BLaER1 treated with 17β-estradiol and CSF1 and Interleukin-3, amounts not matched to agents 10 nM and 100 nM (cell line): ENCODE results near the gene CACNA1F.

Experiments
- H3K27ac ChIP-seq, 11 experiments: shearing (Covaris generic); formaldehyde crosslinking; 2 replicates each; pipeline ENCODE4 v1.8.1; 2022
- H3K27me3 ChIP-seq, 11 experiments: shearing (Covaris generic); formaldehyde crosslinking; 2 replicates each; pipeline ENCODE4 v1.8.1; 2022
- H3K36me3 ChIP-seq, 11 experiments: shearing (Covaris generic); formaldehyde crosslinking; 2 replicates each; pipeline ENCODE4 v1.8.1; 2022
- H3K4me1 ChIP-seq, 10 experiments: shearing (Covaris generic); formaldehyde crosslinking; 2 replicates each; pipeline ENCODE4 v1.8.1; 2022
- H3K4me2 ChIP-seq, 11 experiments: shearing (Covaris generic); formaldehyde crosslinking; 2 replicates each; pipeline ENCODE4 v1.8.1; 2022
- H3K4me3 ChIP-seq, 10 experiments: shearing (Covaris generic); formaldehyde crosslinking; 2 replicates each; pipeline ENCODE4 v1.8.1; 2022
- H3K9ac ChIP-seq, 11 experiments: shearing (Covaris generic); formaldehyde crosslinking; 2 replicates each; pipeline ENCODE4 v1.8.1; 2022
- H3K9me3 ChIP-seq, 11 experiments: shearing (Covaris generic); formaldehyde crosslinking; replicated peaks in 1 of 11; 2 replicates each; pipeline ENCODE4 v1.8.1; 2022
- H4K20me1 ChIP-seq, 11 experiments: shearing (Covaris generic); formaldehyde crosslinking; 2 replicates each; pipeline ENCODE4 v1.8.1; 2022
- Cebpa-rat ChIP-seq, 11 experiments: shearing (Covaris generic); IDR thresholded peaks; 2 replicates each; pipeline ENCODE4 v1.8.1; 2022

CACNA1F gene

DNA sequence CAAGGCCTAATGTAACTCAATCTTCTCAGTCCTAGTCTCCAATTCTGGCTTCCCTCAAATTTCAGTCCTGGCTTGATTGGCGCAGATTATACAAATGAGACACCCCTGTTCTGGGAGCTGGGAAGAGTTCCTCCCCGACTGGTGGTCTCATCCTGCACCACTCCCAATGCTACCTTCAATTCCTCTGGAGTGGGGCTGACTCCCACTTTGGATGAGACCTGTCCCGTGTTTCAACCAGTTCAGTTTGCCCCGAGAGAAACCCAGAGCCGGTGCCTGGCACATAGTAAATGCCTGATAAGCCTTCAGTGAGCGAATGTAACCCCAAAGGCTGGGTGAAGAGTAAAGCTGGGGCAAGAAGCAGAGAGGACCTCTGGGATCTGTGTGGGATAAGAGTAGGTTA is 29.1 kb downstream of the CACNA1F start:
- peaks cover 25 to 74% (median 55%) of the 10 kb centered on the region in 11 experiments for H3K27me3 ChIP-seq
- no peak overlapping the region for H3K4me2 ChIP-seq
- H4K20me1 ChIP-seq = peaks cover 0 to 16% (median 0%) of the 10 kb centered on the region in 11 experiments; a peak in 3 of 22 replicates
- TF ChIP-seq Cebpa-rat (IDR thresholded peaks at IDR 0.05) = no peak
- H3K4me1 ChIP-seq = peaks cover 0 to 15% (median 6%) of the 10 kb centered on the region in 10 experiments; a peak in 12 of 20 replicates
- H3K36me3 ChIP-seq = no peaks in the 10 kb centered on the region
- H3K9me3 ChIP-seq = no peaks in the 10 kb centered on the region
- no peak overlapping the region for H3K4me3 ChIP-seq
- H3K27ac ChIP-seq = no peak overlapping the region
- no peak overlapping the region for H3K9ac ChIP-seq

DNA sequence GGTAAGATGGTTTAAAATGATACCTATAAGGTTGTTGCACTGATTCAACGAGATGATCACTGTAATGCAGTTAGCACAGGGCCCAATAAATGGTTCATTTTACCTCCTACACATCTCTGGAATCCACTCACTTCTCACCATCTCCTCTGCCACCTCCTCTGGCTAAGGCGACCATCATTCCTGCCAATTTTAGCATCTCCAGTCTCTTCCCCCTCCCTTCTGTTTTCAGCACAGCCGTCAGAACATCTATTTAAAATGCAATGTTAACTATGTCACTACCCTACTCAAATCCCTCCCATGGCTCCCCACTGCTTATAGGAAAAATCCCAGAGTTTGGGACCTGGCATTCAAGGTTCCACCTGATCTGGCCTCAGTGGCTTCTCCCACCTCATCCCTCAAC is 29.6 kb downstream of the CACNA1F start:
- Histone ChIP-seq H4K20me1 (peaks cover 0 to 16% (median 0%) of the 10 kb centered on the region in 11 experiments; a peak in 3 of 22 replicates), H3K4me1 (peaks cover 0 to 18% (median 6%) of the 10 kb centered on the region in 10 experiments; a peak in 12 of 20 replicates), H3K36me3 (no peaks in the 10 kb centered on the region), H3K4me3 (no peak overlapping the region), H3K9me3 (no peaks in the 10 kb centered on the region), H3K9ac (no peak overlapping the region), H3K4me2 (no peak overlapping the region), H3K27ac (no peak overlapping the region), H3K27me3 (peaks cover 30 to 74% (median 55%) of the 10 kb centered on the region in 11 experiments)
- TF ChIP-seq Cebpa-rat (IDR thresholded peaks at IDR 0.05) = no peak

DNA sequence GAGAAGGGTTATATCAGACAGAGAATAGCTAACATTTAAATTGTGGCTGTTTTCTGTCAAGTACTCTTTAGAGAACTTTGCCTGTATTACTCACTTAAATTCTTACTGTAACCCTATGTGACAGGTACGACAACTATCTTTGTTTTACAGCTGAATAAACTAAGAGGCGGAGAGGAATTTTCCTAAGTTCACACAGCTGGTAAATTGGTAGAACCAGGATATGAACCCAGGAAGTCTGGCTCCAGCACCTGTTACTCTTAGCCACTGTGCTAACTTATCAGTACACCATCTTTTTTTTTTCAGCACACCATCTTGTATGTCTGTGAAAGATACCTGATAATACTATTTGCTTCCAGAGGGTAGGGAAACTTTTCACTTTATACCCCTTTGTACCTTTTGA is 31.1 kb downstream of the CACNA1F start:
- Histone ChIP-seq H3K27ac (no peak overlapping the region), H3K9ac (no peak overlapping the region), H3K4me1 (peaks cover 0 to 18% (median 6%) of the 10 kb centered on the region in 10 experiments; a peak in 12 of 20 replicates), H3K4me3 (no peak overlapping the region), H4K20me1 (peaks cover 0 to 24% (median 0%) of the 10 kb centered on the region in 11 experiments; a peak in 5 of 22 replicates), H3K36me3 (no peaks in the 10 kb centered on the region), H3K27me3 (peaks cover 43 to 86% (median 68%) of the 10 kb centered on the region in 11 experiments), H3K4me2 (no peak overlapping the region), H3K9me3 (no peaks in the 10 kb centered on the region)
- no peak for TF ChIP-seq Cebpa-rat (IDR thresholded peaks at IDR 0.05)

DNA sequence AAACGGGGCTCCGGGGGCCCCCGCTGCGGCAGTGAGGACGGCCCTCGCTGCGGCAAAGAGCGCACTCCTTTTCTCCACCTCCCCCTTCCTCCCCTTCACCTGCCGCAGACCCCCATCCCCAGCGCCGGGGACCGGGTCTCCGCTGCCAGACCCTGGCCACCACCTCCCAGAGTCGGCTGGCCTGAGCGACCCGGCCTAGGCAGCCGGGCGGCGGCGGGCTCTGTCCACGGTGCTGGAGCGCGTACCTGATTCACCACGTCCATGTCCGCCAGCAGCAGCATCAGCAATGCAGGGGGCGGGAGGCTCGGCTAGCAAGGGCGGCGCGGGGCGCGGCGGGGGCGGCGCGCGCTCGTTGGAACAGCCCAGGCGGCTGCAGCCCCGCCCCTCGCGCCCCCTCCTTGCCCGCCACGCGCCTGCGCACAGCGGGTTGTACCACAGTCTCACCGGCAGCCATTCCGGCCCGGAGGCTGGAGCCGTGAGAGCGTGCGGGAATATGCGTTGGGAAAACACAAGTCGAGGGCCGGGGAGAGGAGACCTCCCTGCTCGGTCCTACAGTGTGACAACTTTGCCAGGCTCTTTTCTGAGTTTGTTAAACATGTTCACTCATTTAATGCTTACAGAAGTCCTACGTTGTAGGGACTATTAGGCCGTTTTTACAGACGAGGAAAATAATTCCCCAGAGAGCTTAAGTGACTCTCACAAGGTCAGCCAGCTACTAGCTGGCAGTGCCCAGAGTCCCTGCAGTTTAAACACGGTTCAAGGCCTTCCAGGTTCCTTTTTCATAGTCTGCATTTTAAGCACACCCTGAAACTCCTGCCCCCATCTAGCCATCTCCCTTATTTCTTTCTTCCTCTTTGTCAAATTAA is 33.0 kb downstream of the CACNA1F start, which contains the start of gene SYP:
SYP (minus strand) TSS at position 288 of the 866 bp plus-strand sequence; CDS start at position 281, 7 bp downstream.
- H3K27me3 ChIP-seq = peaks cover 42 to 93% (median 80%) of the 10 kb centered on the region in 11 experiments
- TF ChIP-seq Cebpa-rat (IDR thresholded peaks at IDR 0.05) = no peak
- peak within 1 kb of the TSS; percentile 62 to 88 (median 72) for H3K4me2 ChIP-seq
- H3K4me3 ChIP-seq = peak within 1 kb of the TSS; percentile 38 to 62 (median 51)
- H3K9ac ChIP-seq = peak within 1 kb of the TSS; percentile 51 to 70 (median 62); a peak in 19 of 22 replicates
- H3K27ac ChIP-seq = peak within 1 kb of the TSS in 9 of 11 experiments; percentile 34 to 71 (median 53); a peak in 15 of 22 replicates
- peaks cover 0 to 34% (median 0%) of the 10 kb centered on the region in 11 experiments; a peak in 6 of 22 replicates for H4K20me1 ChIP-seq
- H3K4me1 ChIP-seq = peaks cover 0 to 18% (median 6%) of the 10 kb centered on the region in 10 experiments; a peak in 12 of 20 replicates
- no peaks in the 10 kb centered on the region for H3K36me3 ChIP-seq
- no peaks in the 10 kb centered on the region for H3K9me3 ChIP-seq

DNA sequence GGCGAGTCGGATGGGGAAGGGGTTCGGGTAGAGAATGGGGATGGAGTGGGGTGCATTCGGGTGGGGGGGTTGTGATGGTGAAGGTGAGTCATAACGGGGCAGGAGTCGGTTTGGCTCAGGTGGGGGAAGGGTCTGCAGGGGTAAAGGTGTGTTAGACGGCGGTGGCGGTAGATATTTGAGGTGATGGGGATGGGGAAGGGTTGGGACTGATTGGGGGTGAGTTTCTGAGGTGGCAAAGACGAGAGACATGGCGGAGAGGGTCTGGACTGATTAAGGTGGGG is 33.9 kb downstream of the CACNA1F start:
- no peaks in the 10 kb centered on the region for H3K9me3 ChIP-seq
- no peak for TF ChIP-seq Cebpa-rat (IDR thresholded peaks at IDR 0.05)
- H3K4me1 ChIP-seq = peaks cover 0 to 18% (median 6%) of the 10 kb centered on the region in 10 experiments; a peak in 12 of 20 replicates
- H3K4me3 ChIP-seq = peak overlapping the region in 1 of 10 experiments; percentile 53; a peak in 2 of 20 replicates
- no peak overlapping the region for H3K9ac ChIP-seq
- H3K27ac ChIP-seq = no peak overlapping the region
- H3K27me3 ChIP-seq = peaks cover 37 to 91% (median 74%) of the 10 kb centered on the region in 11 experiments
- no peaks in the 10 kb centered on the region for H3K36me3 ChIP-seq
- peaks cover 0 to 27% (median 0%) of the 10 kb centered on the region in 11 experiments; a peak in 5 of 22 replicates for H4K20me1 ChIP-seq
- H3K4me2 ChIP-seq = peak overlapping the region in 10 of 11 experiments; percentile 12 to 88 (median 72); a peak in 11 of 22 replicates

DNA sequence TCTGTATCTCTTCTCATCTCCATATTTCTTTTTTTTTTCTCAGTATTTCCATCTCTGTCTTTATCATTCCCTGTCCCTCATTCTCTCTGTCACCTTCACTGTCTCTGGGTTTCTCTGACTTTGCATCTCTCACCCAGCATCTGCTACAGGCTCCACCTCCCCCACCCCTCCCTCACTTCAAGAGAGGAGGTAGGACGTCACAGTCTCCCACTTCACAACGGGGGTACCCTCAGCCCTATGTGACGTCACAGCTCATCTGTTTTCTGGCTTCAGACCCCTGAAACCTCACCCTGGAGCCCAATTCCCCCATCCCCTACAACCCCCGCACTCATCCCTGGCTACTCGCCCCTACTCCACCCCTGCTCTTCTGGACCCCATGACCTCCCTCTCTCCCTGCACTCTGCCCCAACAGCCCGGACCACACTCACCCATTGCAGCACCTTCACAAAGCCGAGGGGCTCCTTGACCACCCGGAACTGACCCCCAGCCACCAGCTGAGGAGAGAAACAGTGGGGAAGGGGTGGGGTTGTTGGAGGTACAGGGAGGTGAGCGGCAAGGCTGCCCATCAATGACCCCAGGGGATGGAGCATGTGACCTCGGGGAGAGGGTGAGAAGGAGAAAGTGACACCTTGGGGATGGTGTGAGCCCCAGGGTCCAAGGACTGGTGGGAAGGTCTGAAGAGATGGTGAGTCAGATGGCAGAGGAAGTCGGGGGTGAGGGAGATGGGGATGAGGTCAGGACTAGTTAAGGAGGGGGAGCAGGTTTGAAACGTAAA is 34.4 kb downstream of the CACNA1F start:
- Histone ChIP-seq H3K4me1 (peaks cover 0 to 18% (median 6%) of the 10 kb centered on the region in 10 experiments; a peak in 12 of 20 replicates), H3K9me3 (no peaks in the 10 kb centered on the region), H4K20me1 (peaks cover 0 to 25% (median 0%) of the 10 kb centered on the region in 11 experiments; a peak in 5 of 22 replicates), H3K4me3 (no peak overlapping the region), H3K9ac (no peak overlapping the region), H3K27me3 (peaks cover 33 to 91% (median 69%) of the 10 kb centered on the region in 11 experiments), H3K36me3 (no peaks in the 10 kb centered on the region), H3K4me2 (peak overlapping the region in 5 of 11 experiments; percentile 12 to 82 (median 72); a peak in 5 of 22 replicates), H3K27ac (no peak overlapping the region)
- no peak for TF ChIP-seq Cebpa-rat (IDR thresholded peaks at IDR 0.05)

DNA sequence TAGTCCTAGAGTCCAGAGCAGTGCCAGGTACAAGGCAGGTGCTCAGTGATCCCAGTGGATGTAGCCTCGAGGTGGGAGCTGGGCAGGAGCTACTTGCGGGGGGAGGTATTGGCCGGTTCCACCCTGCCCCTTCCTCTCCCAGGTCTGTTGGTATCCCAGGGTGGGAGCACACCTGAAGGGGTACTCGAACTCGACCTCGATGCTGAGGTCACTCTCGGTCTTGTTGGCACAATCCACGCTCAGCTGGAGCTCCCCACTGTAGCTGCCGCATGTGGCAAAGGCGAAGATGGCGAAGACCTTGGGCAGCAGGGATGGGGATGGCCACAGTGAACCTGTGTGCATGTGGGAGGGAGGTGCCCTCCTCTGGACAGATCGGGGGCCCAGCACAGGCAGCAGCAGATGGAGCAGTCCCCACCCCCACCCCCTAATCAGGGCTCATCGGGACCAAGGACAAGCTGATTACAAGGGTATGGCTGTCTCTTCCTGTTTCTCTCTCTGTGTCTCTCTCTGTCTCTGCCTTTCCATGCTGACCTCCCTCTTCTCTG is 35.5 kb downstream of the CACNA1F start:
- peaks cover 30 to 80% (median 57%) of the 10 kb centered on the region in 11 experiments for H3K27me3 ChIP-seq
- H3K4me2 ChIP-seq = no peak overlapping the region
- peaks cover under 1 to 19% (median 8%) of the 10 kb centered on the region in 10 experiments; a peak in 16 of 20 replicates for H3K4me1 ChIP-seq
- no peak overlapping the region for H3K4me3 ChIP-seq
- no peak overlapping the region for H3K27ac ChIP-seq
- no peaks in the 10 kb centered on the region for H3K36me3 ChIP-seq
- TF ChIP-seq Cebpa-rat (IDR thresholded peaks at IDR 0.05) = no peak
- peaks cover 0 to 25% (median 0%) of the 10 kb centered on the region in 11 experiments; a peak in 6 of 22 replicates for H4K20me1 ChIP-seq
- H3K9me3 ChIP-seq = no peaks in the 10 kb centered on the region
- no peak overlapping the region for H3K9ac ChIP-seq

DNA sequence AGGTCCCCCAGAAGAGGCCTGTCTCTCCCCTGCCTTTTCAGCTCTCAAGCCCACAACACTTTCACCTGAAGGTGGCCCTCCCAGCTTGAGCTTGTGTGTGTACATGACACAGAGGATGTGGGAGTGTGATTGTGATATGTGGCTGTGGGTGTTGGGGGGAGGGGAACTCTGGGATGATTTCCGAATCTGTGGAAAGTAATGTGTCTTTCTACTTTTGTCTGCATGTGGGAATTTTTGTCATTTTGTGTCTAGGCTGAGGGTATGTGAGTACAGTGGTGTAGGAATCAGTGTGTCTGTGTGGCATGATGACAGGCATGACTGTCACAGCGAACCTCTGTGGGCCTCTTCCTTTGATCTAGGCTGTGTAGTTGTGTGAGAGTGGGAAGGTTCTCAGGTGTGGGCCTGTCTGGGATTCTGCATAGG is 39.6 kb downstream of the CACNA1F start:
- Histone ChIP-seq H3K9ac (peak overlapping the region in 1 of 11 experiments; percentile 14; a peak in 1 of 22 replicates), H3K27me3 (peaks cover 16 to 60% (median 40%) of the 10 kb centered on the region in 11 experiments), H3K4me3 (no peak overlapping the region), H3K36me3 (no peaks in the 10 kb centered on the region), H4K20me1 (peaks cover 0 to 18% (median 0%) of the 10 kb centered on the region in 11 experiments; a peak in 6 of 22 replicates), H3K4me1 (peaks cover 9 to 30% (median 24%) of the 10 kb centered on the region in 10 experiments; a peak in 19 of 20 replicates), H3K27ac (no peak overlapping the region), H3K9me3 (0 out of 22 replicates have a peak, but pooled peaks cover 0 to 4% (median 0%) of the 10 kb centered on the region in 11 experiments), H3K4me2 (no peak overlapping the region)
- no peak for TF ChIP-seq Cebpa-rat (IDR thresholded peaks at IDR 0.05)
